ENCODE measurements around the gene GAREM2.

DNA sequence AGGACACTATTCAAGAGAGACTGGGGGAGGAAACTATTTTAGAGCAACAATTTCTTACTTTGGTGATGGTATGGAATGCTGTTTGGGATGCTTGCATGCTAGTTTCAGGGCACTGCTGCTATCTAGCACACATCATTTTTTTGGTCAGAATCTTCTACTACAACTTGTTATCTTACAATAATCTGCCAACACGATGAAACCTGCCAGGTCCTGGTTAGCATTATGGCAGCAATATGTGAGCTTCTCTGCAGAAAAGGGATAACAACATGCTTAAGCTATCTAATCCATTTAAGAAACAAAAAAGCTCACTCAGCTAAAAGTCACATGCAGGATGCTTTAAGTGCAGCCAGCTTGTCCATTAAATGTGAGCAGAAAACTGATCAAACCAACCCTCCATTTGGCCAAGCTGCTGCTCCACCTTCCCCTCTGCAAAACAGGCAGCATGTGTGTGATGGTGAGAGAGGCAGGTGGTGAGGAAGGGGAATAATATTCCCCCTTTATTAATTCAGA lies 30.1 kb downstream of the GAREM2 start:
- TF ChIP-seq, protein P1, sequence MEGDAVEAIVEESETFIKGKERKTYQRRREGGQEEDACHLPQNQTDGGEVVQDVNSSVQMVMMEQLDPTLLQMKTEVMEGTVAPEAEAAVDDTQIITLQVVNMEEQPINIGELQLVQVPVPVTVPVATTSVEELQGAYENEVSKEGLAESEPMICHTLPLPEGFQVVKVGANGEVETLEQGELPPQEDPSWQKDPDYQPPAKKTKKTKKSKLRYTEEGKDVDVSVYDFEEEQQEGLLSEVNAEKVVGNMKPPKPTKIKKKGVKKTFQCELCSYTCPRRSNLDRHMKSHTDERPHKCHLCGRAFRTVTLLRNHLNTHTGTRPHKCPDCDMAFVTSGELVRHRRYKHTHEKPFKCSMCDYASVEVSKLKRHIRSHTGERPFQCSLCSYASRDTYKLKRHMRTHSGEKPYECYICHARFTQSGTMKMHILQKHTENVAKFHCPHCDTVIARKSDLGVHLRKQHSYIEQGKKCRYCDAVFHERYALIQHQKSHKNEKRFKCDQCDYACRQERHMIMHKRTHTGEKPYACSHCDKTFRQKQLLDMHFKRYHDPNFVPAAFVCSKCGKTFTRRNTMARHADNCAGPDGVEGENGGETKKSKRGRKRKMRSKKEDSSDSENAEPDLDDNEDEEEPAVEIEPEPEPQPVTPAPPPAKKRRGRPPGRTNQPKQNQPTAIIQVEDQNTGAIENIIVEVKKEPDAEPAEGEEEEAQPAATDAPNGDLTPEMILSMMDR (tag by site-specific recombination; IDR thresholded peaks at IDR 0.05): no peak
- TF ChIP-seq, protein P2, sequence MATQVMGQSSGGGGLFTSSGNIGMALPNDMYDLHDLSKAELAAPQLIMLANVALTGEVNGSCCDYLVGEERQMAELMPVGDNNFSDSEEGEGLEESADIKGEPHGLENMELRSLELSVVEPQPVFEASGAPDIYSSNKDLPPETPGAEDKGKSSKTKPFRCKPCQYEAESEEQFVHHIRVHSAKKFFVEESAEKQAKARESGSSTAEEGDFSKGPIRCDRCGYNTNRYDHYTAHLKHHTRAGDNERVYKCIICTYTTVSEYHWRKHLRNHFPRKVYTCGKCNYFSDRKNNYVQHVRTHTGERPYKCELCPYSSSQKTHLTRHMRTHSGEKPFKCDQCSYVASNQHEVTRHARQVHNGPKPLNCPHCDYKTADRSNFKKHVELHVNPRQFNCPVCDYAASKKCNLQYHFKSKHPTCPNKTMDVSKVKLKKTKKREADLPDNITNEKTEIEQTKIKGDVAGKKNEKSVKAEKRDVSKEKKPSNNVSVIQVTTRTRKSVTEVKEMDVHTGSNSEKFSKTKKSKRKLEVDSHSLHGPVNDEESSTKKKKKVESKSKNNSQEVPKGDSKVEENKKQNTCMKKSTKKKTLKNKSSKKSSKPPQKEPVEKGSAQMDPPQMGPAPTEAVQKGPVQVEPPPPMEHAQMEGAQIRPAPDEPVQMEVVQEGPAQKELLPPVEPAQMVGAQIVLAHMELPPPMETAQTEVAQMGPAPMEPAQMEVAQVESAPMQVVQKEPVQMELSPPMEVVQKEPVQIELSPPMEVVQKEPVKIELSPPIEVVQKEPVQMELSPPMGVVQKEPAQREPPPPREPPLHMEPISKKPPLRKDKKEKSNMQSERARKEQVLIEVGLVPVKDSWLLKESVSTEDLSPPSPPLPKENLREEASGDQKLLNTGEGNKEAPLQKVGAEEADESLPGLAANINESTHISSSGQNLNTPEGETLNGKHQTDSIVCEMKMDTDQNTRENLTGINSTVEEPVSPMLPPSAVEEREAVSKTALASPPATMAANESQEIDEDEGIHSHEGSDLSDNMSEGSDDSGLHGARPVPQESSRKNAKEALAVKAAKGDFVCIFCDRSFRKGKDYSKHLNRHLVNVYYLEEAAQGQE (tag by site-specific recombination; IDR thresholded peaks at IDR 0.05): no peak
- TF ChIP-seq TCF7L2 (IDR thresholded peaks at IDR 0.05; ENCODE audit: borderline replicate concordance, low read depth, low read length) (no peak), ZNF558 (tag by site-specific recombination; IDR thresholded peaks at IDR 0.05) (no peak), MZF1 (tag by site-specific recombination; IDR thresholded peaks at IDR 0.05; ENCODE audit: borderline replicate concordance) (no peak), ZNF561 (tag by site-specific recombination; IDR thresholded peaks at IDR 0.05; ENCODE audit: borderline replicate concordance) (no peak), ZNF10 (tag by site-specific recombination; IDR thresholded peaks at IDR 0.05) (no peak)
- TF ChIP-seq, protein P3, sequence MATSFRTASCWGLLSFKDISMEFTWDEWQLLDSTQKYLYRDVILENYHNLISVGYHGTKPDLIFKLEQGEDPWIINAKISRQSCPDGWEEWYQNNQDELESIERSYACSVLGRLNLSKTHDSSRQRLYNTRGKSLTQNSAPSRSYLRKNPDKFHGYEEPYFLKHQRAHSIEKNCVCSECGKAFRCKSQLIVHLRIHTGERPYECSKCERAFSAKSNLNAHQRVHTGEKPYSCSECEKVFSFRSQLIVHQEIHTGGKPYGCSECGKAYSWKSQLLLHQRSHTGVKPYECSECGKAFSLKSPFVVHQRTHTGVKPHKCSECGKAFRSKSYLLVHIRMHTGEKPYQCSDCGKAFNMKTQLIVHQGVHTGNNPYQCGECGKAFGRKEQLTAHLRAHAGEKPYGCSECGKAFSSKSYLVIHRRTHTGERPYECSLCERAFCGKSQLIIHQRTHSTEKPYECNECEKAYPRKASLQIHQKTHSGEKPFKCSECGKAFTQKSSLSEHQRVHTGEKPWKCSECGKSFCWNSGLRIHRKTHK (tag by site-specific recombination; IDR thresholded peaks at IDR 0.05): no peak
